ENCODE results near the gene ZNF79.
"Not testable (repeated sequence)": the region's sequence is repeated elsewhere in the genome, so short reads cannot be mapped to it uniquely, and the experiment has no call there.

The ZNF79 gene

GRCh38 chr9:127458921-127459320 lies 34.7 kb downstream of the ZNF79 start:
- DNase-seq: no peak

GRCh38 chr9:127463382-127463781 lies 39.2 kb downstream of the ZNF79 start:
- no peak for DNase-seq

GRCh38 chr9:127463911-127464310 lies 39.7 kb downstream of the ZNF79 start:
- DNase-seq: no peak

- DNase-seq: not testable (repeated sequence)
Observed at GRCh38 chr9:127466407-127466917, 42.3 kb downstream of the ZNF79 start.

GRCh38 chr9:127467621-127468020 lies 43.4 kb downstream of the ZNF79 start:
- DNase-seq: no peak

GRCh38 chr9:127470662-127471061 lies 46.5 kb downstream of the ZNF79 start:
- DNase-seq: no peak

GRCh38 chr9:127473501-127473900 lies 49.3 kb downstream of the ZNF79 start:
- no peak for DNase-seq

GRCh38 chr9:127473932-127474331 lies 49.8 kb downstream of the ZNF79 start:
- DNase-seq: no peak

- DNase-seq: no peak
Observed at GRCh38 chr9:127474592-127474991, 50.4 kb downstream of the ZNF79 start.

- no peak for DNase-seq
Observed at GRCh38 chr9:127479507-127480081, 55.4 kb downstream of the ZNF79 start.

GRCh38 chr9:127482662-127483061 lies 58.5 kb downstream of the ZNF79 start:
- no peak for DNase-seq

- DNase-seq: no peak
Observed at GRCh38 chr9:127485995-127486394, 61.8 kb downstream of the ZNF79 start.

GRCh38 chr9:127488946-127489345 lies 64.8 kb downstream of the ZNF79 start:
- DNase-seq: no peak

- no peak for DNase-seq
Observed at GRCh38 chr9:127489471-127490115, 65.4 kb downstream of the ZNF79 start.

- DNase-seq: no peak
Observed at GRCh38 chr9:127490535-127491230, 66.5 kb downstream of the ZNF79 start.

- DNase-seq: no peak
Observed at GRCh38 chr9:127491516-127491915, 67.3 kb downstream of the ZNF79 start.

- DNase-seq: no peak
Observed at GRCh38 chr9:127492616-127493015, 68.4 kb downstream of the ZNF79 start.

GRCh38 chr9:127493592-127494303 lies 69.6 kb downstream of the ZNF79 start:
- no peak for DNase-seq

- no peak for DNase-seq
Observed at GRCh38 chr9:127494304-127494702, 70.1 kb downstream of the ZNF79 start.

All from KG1 (cell line).